Stimulated activated CD8-positive, alpha-beta memory T cell treated with anti-CD3 and anti-CD28 coated beads, Interleukin-12 subunit alpha, Interleukin-12 subunit beta, amount 100 ng/mL, for 1 hour (primary cell): ENCODE results near the gene FOXD3.

ENCODE experiments used
- DNase-seq: peaks from one replicate; pipeline ENCODE4 v3.0.0-alpha.2; 2020; ENCODE audit warnings: low read depth

FOXD3 gene

DNA sequence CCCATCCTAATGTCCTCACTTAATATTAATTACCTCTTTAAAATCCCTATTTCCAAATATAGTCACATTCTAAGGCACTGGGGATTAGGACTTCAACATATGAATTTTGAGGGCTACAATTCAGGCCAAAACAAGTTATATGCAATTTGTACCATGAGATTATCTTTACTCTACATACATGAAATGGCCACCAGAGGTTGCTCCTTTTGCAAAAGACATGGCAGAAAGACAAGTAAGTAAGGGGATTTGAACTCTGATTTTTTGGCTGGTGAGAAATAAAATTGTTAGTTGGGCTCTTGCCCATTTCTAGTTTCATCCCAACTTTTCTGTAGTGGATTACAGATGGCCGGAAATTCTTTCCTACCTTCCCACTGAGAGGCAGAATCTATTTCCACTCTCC, 40.2 kb downstream of the FOXD3 start:
- no peak for DNase-seq

DNA sequence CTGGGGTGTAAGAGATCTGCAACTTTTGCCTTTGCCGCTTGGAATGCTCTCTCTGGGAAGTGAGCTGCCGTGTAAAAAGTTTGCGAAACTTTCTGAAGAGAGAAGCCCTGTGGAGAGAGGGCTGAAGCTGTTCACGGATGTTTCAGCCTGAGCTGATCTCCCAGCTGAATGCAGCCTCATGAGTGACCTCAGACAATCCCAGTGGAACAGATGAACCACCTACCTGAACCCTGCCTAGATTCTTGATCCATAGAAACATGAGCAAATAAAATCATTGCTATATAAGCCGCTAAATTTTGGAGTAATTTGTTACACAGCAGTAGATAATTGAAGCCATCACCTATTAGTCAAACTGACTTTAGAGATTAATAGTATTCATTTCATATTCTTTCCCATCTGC, 40.6 kb downstream of the FOXD3 start:
- DNase-seq = no peak

DNA sequence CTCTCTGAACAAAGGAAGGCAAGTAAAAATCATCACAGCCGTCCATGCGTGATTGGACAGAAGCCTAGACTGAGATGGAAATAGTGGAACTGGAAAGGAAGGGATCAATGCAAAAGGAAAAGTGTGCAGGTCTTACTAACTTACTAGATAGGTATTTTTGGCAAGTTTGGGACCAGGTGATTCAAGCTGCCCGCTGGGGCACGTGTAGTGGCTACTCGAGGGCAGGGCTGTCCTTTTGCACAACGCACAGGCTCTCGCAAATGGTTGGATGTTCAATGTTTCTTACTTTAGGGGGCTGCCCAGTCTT, 44.5 kb downstream of the FOXD3 start:
- DNase-seq = no peak

DNA sequence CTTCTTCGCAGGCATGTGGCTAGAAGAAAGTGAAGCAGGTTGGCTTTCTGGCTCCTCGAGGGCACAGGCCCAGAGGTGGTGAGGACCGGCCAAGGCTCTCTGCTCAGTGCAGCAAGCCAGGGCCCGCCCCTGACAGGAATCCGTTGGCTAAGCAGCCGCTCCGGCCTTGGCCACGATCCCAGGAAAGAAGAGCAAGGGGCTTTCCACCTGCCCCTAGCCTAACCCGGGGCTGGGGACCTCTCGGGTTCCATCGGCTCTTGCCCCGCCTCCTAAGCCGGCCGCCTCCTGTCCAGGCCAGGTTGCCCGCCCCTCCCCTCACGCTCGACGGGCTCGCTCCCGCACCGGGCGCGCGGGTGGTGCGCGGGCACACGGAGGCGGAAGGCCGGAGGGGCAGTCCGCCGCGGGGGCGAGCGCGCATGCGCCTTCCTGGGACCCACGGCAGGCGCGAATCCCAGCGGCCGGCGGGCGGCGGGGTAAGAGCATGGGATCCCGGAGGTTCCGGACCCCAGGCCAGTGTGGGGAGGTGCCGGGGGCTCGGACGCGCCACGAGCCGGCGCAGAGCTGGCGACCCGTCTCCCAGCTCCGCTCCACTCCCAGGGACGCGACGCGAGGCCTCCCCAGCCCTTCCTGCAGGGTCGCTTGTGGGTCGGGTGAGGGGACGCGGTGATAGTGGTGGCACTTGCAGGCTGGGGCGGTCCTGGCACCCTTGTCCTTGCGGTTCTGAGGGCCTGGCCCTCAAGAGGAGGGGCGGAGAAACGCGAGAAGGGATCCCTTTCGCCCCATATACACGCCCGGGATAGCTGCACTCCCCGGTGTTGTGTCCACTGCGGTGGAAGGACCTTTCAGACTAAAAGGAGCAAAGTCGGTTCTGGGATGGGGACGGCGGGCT, 45.1 kb downstream of the FOXD3 start, which contains the start of gene ALG6:
Gene ALG6 (plus strand): TSS at position 413 of the 889 bp plus-strand sequence. CDS start 3,351 bp downstream, outside the sequence.
- peak; percentile 79 for DNase-seq

DNA sequence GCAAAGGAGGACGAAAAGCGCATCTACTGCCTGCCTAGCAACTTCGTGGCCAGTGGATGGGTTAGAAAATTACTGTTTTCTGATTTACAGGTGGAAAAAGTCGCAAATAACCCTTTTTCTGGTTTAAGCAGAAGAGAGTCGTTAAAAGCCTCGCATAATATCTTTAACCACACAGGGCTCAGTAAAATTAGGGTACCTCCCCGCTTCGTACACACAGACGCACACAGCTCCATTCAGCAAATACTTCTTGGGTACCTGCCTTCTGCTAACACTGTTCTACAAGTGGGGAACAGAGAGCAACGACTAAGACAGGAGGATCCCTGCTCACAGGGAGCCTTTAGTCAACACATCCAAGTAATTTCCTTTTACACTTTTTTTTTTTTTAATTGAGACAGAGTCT, 45.8 kb downstream of the FOXD3 start:
- no peak for DNase-seq
